DOHH2 (cell line): ENCODE data around the gene KRT20.

ENCODE experiments used
- H3F3A ChIP-seq: fragments of 200-600 bp; sonication (generic), shearing (Covaris generic); 2 replicates; pipeline ENCODE4 v1.6.0; 2016; ENCODE audit warnings: antibody characterized with exemption, mild to moderate bottlenecking; ENCODE audit not compliant: control insufficient read depth, insufficient read depth
- H3K27ac ChIP-seq: fragments of 200-600 bp; sonication (generic); 2 replicates; pipeline ENCODE4 v1.5.1; 2014; ENCODE audit warnings: low read depth, mild to moderate bottlenecking, low read length, moderate library complexity
- H3K27me3 ChIP-seq: fragments of 200-600 bp; sonication (generic); 2 replicates; pipeline ENCODE4 v1.6.1; 2014; ENCODE audit warnings: mild to moderate bottlenecking, low read length, mixed read lengths; ENCODE audit not compliant: control insufficient read depth
- H3K36me3 ChIP-seq: fragments of 200-600 bp; sonication (generic); 2 replicates; pipeline ENCODE4 v1.6.1; 2014; ENCODE audit warnings: mild to moderate bottlenecking, low read length, moderate library complexity, mixed read lengths; ENCODE audit not compliant: control insufficient read depth
- H3K4me1 ChIP-seq: fragments of 200-600 bp; sonication (generic); 2 replicates; pipeline ENCODE4 v1.6.1; 2014; ENCODE audit warnings: mild to moderate bottlenecking, low read length, mixed read lengths; ENCODE audit not compliant: control insufficient read depth
- H3K4me2 ChIP-seq: fragments of 200-600 bp; sonication (generic); 2 replicates; pipeline ENCODE4 v1.6.0; 2014; ENCODE audit warnings: mild to moderate bottlenecking, low read length, moderate library complexity
- H3K4me3 ChIP-seq: fragments of 200-600 bp; sonication (generic); 2 replicates; pipeline ENCODE4 v1.5.1; 2014; ENCODE audit warnings: mild to moderate bottlenecking, low read length, mixed read lengths
- H3K79me2 ChIP-seq: fragments of 200-600 bp; sonication (generic); 2 replicates; pipeline ENCODE4 v1.6.1; 2014; ENCODE audit warnings: mild to moderate bottlenecking, low read length, mixed read lengths; ENCODE audit not compliant: control insufficient read depth
- H3K9me2 ChIP-seq: fragments of 200-600 bp; sonication (generic); replicated peaks from 2 replicates; pipeline ENCODE4 v1.6.1; 2014; ENCODE audit warnings: mild to moderate bottlenecking, low read length, mixed read lengths; ENCODE audit not compliant: control insufficient read depth
- H3K9me3 ChIP-seq: fragments of 200-600 bp; sonication (generic); 2 replicates; pipeline ENCODE4 v1.6.1; 2014; ENCODE audit warnings: antibody characterized with exemption, low read length, mixed read lengths; ENCODE audit not compliant: control insufficient read depth, insufficient read depth
- H4K20me1 ChIP-seq: fragments of 200-600 bp; sonication (generic); 2 replicates; pipeline ENCODE4 v1.6.0; 2014; ENCODE audit warnings: low read depth, mild to moderate bottlenecking, antibody characterized with exemption, low read length, moderate library complexity; ENCODE audit not compliant: control insufficient read depth, insufficient read depth
- CTCF ChIP-seq: fragments of 200-600 bp; sonication (generic); IDR thresholded peaks from one replicate; pipeline ENCODE4 v1.5.1; 2014; ENCODE audit warnings: antibody characterized with exemption, mild to moderate bottlenecking, low read depth, low read length; ENCODE audit not compliant: poor library complexity, severe bottlenecking
- EZH2phosphoT487 ChIP-seq: fragments of 200-600 bp; sonication (generic); IDR thresholded peaks from 2 replicates; pipeline ENCODE4 v1.6.1; 2017; ENCODE audit warnings: borderline replicate concordance, mild to moderate bottlenecking, antibody characterized with exemption, low read length, moderate library complexity, mixed read lengths

KRT20 gene

GRCh38 chr17:40830085-40830776, 54.8 kb downstream of the KRT20 start:
- Histone ChIP-seq H3K4me2 (no peak overlapping the region), H3K27me3 (no peaks in the 10 kb centered on the region), H3K4me1 (no peaks in the 10 kb centered on the region), H3F3A (no peaks in the 10 kb centered on the region), H3K36me3 (no peaks in the 10 kb centered on the region), H3K9me2 (no peaks in the 10 kb centered on the region), H3K9me3 (no peaks in the 10 kb centered on the region), H4K20me1 (no peaks in the 10 kb centered on the region), H3K4me3 (no peak overlapping the region), H3K27ac (no peak overlapping the region), H3K79me2 (peaks cover 7% of the 10 kb centered on the region; the same call in 1 of the 2 replicates)
- TF ChIP-seq EZH2phosphoT487, result no peak
- TF ChIP-seq CTCF, result no peak

- Histone ChIP-seq H3K9me3 (no peaks in the 10 kb centered on the region), H3K27ac (no peak overlapping the region), H3K27me3 (no peaks in the 10 kb centered on the region), H3K4me1 (no peaks in the 10 kb centered on the region), H3K9me2 (no peaks in the 10 kb centered on the region), H3K4me3 (no peak overlapping the region), H3K36me3 (no peaks in the 10 kb centered on the region), H3K4me2 (no peak overlapping the region), H3F3A (no peaks in the 10 kb centered on the region), H4K20me1 (no peaks in the 10 kb centered on the region), H3K79me2 (peaks cover 7% of the 10 kb centered on the region; the same call in 1 of the 2 replicates)
- TF ChIP-seq CTCF, result no peak
- TF ChIP-seq EZH2phosphoT487, result no peak
Observed at GRCh38 chr17:40828454-40829044, 56.5 kb downstream of the KRT20 start.

GRCh38 chr17:40827746-40828453, 57.1 kb downstream of the KRT20 start:
- Histone ChIP-seq H4K20me1 (no peaks in the 10 kb centered on the region), H3K4me2 (no peak overlapping the region), H3K4me1 (no peaks in the 10 kb centered on the region), H3K4me3 (no peak overlapping the region), H3F3A (no peaks in the 10 kb centered on the region), H3K79me2 (peaks cover 7% of the 10 kb centered on the region; the same call in 1 of the 2 replicates), H3K9me2 (no peaks in the 10 kb centered on the region), H3K27ac (no peak overlapping the region), H3K27me3 (no peaks in the 10 kb centered on the region), H3K36me3 (no peaks in the 10 kb centered on the region), H3K9me3 (no peaks in the 10 kb centered on the region)
- no peak for TF ChIP-seq EZH2phosphoT487
- TF ChIP-seq CTCF, result no peak
